NCI-H1417 (cell line): ENCODE data around the gene TCEAL3.
A peak's percentile ranks its signal among the peaks of the same experiment; 100 is the strongest.
"Not testable (repeated sequence)": the region's sequence is repeated elsewhere in the genome, so short reads cannot be mapped to it uniquely, and the experiment has no call there.

ENCODE experiments used
- DNase-seq, 3 experiments: peaks; one replicate each; lab custom pipeline; 2025; lab: John Stamatoyannopoulos, UW

Gene TCEAL3

DNA sequence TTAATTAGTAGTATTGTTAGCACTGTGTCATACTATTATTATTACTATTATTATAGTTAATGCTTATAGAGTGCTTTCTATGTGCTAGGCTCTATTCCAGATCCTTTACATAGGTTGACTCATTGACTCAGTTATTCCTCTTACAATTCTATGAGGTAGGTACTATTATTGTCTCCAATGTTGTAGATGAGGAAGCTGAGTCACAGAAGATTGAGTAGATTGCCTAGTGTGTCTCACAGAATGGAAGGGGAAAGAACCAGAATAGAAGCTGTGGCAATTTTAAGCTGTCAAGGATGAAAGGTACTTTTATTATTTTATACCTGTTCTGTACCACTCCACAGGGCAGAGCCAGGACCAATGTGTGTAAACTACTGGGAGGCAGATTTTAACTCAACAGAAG is 19.1 kb downstream of the TCEAL3 start:
- DNase-seq = no peak

DNA sequence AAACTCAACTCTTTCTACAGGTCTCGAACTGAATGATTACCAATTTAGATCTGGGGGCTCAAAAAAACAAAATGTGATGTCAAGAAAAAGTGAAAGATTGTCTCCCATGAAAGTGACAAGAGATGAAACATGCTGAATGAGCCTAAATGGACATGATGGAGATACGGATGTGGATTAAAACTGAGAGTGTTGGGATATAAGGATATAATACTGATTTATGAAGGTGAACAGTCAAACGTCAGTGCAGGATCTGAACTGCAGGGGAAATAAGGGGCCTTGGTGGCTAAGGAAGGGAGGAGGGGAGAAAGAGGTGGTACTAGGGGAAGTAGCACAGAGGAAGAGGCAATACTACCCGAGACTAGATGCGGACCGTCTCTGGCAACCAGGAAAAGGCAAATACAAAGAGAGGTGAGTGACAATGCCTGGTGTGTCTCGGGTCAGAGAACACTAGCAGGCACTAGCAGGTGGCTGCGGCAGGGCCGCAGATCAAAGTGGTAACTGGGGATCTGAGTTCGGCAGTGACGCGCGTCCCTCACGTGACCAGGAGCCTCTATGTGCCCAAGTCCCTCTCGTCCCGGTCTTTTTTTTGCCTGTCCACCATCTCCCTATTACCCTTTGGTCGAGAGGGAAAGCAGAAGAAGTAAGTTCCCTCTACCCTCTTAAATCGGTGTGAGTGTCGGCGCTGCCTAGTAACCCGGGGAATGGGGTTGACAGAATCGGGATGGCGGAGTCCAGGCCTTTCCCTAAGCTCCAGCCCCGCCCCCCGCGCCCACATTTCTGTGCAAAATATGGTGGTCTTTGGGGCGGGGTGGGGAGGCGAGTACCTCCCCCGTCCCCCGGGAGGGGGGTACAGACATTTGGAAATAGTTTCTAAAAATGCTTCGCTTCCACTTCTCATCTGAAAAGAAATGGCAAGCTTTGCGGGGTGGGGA is 20.9 kb downstream of the TCEAL3 start, which contains the start of gene TCEAL1:
Gene TCEAL1, plus strand, starts transcription at position 590 of the 932 bp plus-strand sequence. CDS start 942 bp downstream, outside the sequence.
- DNase-seq = peak; percentile 39 to 71 (median 64)

DNA sequence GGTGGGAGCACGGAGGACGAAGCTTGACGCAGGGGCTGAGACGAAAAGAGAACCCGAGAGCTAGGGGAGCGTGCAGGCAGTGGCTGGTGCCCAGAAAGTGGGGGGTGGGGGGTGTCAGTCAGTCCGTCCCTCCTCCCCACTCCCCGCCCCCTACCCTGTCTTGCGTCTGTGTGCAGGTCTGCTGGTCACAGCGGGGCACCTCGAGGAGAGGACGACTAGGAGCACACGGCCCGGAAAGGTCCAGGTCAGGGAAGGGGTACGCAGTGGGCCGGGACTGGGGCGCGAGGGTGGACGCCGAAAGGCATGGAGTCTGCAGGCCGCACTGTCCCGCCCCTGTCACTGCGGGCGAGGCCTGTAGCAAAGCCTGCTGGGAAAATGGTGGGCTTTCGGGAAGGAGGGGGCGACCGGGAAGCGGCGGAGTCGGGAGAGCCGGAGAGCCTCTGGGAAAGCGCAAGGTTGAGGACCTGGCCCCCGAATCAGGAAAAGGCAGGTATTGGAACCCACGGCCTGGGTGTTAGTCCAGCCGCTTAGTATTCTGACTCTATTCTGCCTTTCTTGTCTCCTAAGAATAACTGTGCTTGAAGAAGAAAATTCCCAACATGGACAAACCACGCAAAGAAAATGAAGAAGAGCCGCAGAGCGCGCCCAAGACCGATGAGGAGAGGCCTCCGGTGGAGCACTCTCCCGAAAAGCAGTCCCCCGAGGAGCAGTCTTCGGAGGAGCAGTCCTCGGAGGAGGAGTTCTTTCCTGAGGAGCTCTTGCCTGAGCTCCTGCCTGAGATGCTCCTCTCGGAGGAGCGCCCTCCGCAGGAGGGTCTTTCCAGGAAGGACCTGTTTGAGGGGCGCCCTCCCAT is 21.8 kb downstream of the TCEAL3 start:
- peak; percentile 61 to 79 (median 77) for DNase-seq

- no peak for DNase-seq
These were observed 22.4 kb downstream of the TCEAL3 start for GRCh38 chrX:103630171-103630511.

- DNase-seq = no peak
These were observed 23.4 kb downstream of the TCEAL3 start for GRCh38 chrX:103631145-103631544.

GRCh38 chrX:103635436-103635835 is 27.7 kb downstream of the TCEAL3 start:
- no peak for DNase-seq

DNA sequence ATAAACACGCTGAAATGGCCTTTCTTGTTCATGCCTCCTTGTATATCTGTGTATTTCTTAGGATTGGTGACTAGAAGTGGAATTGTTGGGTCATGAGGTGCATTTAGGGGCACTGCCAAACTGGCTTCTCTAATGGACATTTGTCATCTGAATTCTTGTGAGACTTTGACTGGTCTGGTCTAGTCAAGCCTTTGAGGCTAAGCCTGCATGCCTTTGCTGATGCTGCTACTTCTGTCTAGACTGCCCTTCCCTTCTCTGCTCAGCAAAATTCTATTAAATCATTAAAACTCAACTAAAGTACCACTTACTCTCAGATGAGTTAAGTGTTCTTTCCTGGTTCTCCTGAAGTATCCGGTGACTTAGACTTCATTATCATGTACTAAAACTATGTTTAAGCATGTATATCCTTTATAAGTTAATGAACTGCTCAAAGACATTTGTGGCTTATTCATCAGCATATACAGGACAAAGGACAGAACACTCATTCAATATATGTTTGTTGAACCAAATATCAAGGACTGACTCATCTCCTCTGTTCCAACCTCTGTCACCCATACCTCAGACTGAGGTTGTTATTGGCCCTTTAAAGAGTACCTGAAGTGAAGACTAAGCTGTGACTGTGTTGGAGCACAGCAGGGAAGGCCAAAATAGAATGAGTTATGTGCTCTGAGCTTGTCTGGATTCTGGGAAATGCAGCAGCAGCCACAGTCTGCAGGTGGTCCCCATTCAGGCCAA is 30.0 kb downstream of the TCEAL3 start:
- no peak for DNase-seq

- DNase-seq = peak in 2 of 3 experiments; percentile 43 to 66
These were observed 30.9 kb downstream of the TCEAL3 start for GRCh38 chrX:103638479-103639346.

GRCh38 chrX:103640401-103641155 is 32.8 kb downstream of the TCEAL3 start:
- DNase-seq = no peak

DNA sequence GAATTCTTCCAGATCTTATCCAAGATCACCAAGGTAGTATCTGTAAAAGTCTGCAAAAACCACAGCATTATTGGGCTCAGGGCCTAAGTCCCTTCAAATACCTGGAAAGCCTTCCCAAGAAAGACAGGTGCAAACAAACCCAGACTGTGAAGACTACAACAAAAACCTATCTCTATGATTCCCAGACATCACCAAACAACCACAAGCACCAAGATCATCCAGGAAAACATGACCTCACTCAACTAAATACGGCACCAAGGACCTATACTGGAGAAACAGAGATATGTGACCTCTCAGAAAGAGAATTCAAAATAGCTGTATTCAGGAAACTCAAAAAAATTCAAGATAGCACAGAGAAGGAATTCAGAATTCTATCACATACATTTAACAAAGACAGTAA is 36.4 kb downstream of the TCEAL3 start:
- no peak for DNase-seq

DNA sequence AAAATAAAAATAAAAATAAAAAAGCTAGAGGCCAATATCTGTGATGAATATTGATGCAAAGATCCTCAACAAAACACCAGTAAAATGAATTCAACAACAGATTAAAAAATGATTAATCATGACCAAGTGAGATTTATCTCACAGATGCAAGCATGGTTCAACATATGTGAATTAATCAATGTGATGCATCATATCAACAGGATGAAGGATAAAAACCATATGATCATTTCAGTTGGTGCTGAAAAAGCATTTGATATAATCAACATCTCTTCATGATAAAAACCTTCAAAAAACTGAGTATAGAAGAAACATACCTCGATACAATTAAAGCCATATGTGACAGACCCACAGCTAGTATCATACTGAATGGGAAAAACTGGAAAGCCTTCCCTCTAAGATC is 39.9 kb downstream of the TCEAL3 start:
- DNase-seq = no peak

- peak in 1 of 3 experiments; percentile 47 for DNase-seq
These were observed 43.5 kb downstream of the TCEAL3 start for GRCh38 chrX:103651151-103651773.

DNA sequence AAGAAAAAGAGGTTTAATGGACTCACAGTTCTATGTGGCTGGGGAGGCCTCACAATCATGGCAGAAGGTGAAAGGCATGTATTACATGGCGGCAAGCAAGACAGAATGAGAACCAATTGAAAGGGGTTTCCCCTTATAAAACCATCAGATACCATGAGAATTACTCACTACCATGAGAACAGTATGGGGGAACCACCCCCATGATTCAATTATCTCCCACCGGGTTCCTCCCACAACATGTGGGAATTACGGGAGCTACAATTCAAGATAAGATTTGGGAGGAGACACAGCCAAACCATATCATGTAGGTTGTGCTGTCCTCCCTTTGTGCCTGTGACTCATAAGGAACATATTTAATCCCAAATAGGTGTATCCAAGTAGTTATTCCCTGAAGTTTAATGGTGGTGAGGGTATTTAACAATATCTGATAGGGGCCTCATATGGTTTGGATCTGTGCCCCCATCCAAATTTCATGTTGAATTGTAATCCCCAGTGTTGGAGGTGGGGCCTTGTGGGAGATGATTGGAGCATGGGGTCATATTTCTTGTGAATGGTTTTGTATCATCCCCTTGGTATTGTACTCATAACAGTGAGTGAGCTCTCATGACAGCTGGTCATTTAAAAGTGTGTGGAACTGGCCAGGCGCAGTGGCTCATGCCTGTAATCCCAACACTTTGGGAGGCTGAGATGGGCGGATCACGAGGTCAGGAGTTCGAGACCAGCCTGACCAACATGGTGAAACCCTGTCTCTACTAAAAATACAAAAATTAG is 47.7 kb downstream of the TCEAL3 start:
- DNase-seq = not testable (repeated sequence)

GRCh38 chrX:103656617-103657016 is 48.9 kb downstream of the TCEAL3 start:
- DNase-seq = no peak

- DNase-seq = not testable (repeated sequence)
These were observed 49.3 kb downstream of the TCEAL3 start for GRCh38 chrX:103657066-103657465.

- DNase-seq = no peak
These were observed 51.1 kb downstream of the TCEAL3 start for GRCh38 chrX:103658681-103659433.

GRCh38 chrX:103659460-103659859 is 51.7 kb downstream of the TCEAL3 start:
- DNase-seq = not testable (repeated sequence)
